Measurements from ENCODE around the gene HSPA1B.
"Not testable (repeated sequence)": the region's sequence is repeated elsewhere in the genome, so short reads cannot be mapped to it uniquely, and the experiment has no call there.

Gene HSPA1B

DNA sequence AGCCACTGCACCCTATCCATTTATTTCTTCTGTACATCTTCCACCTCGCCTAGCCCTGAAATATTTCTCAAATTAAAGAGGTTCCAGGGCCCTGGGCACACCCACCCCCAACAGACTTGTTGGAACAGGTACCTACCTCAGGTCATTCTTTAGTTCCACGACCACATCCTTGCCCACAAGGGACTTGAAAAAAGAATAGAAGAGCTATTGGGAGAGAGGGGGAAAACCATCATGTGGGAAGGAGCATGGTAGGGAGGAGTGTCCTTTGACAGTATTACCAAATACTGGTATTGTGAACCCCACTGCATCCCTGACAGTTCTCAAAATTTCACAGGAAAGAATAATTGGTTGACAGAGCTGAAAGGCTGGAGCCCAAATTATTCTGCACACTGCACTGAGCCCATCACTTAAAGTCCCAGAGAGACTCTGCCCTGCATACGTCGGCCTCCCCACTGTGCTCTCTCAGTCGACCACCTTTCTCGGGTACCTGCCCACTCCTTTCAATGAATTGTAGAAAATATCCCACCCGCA, 21.5 kb upstream of the HSPA1B start:
- TF ChIP-seq ZFX (IDR thresholded peaks at IDR 0.05): no peak
- no peak for TF ChIP-seq CTCF (conservative IDR thresholded peaks at IDR 0.05)

DNA sequence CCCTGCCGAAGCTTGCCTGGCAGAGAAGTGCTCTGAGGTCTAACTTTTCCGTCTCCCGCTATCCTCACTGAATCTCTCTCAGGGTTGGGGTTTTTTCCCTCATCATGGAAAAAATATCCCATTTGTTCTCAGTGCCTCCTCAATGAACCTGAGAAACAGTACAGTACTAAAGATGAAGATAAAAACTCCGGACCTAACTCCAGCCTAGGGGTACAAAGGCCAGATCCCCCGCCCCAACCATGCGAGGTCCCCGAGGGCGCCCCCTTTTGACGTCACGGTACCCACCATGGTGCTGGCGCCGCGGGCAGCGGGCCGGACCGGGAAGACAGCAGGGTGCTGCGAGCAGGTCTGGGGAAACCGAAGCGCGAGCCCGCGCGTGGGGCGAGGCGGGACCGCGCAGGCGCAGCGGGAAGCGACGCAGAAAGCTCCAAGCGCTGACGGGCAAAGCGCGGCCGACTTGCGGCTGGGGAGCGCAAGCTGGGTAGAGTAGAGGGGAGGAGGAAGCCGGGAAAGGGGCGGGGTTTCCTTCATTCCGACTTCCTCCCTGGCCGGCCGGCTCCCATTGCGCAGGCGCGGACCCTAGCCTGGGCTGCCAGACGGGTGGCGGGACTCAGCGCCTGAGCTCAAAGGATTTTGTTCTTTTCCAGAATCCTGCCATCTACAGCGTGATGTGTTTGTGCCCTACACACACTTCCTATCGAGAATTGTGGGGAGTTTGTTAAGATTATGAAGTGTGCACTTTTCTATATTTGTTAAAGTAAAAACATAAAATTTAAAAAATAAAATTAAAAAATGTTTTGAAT, 20.9 kb upstream of the HSPA1B start, which contains the start of gene LSM2:
Gene LSM2 (minus strand): TSS at position 497 of the 803 bp plus-strand sequence. CDS start 209 bp downstream, at position 288.
- TF ChIP-seq ZFX (IDR thresholded peaks at IDR 0.05) (peak; percentile 21; the same call in 1 of the 2 replicates), CTCF (conservative IDR thresholded peaks at IDR 0.05) (no peak)
- peak within 1 kb of the TSS; percentile 89 for H3K27ac ChIP-seq

More for the DNA sequence above, 21.5 kb upstream of the HSPA1B start:
- H3K27ac ChIP-seq: peak overlapping the region; percentile 89

DNA sequence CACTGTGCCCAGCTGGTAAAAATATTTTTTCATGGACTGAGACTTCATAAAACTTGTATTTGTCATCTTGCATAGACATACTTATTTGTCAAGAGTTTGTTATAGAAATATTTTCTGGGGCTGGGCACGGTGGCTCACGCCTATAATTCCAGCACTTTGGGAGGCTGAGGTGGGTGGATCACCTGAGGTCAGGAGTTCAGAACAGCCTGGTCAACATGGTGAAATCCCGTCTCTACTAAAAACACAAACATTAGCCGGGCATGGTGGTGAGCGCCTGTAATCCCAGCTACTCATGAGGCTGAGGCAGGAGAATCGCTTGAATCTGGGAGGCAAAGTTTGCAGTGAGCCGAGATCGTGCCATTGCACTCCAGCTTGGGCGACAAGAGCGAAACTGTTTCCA, 18.9 kb upstream of the HSPA1B start:
- H3K27ac ChIP-seq: not testable (repeated sequence)

- no peak overlapping the region for H3K27ac ChIP-seq
- no peak for TF ChIP-seq CTCF (conservative IDR thresholded peaks at IDR 0.05)
These were observed 15.9 kb upstream of the HSPA1B start for GRCh38 chr6:31811645-31812044.

GRCh38 chr6:31813465-31813849, 14.1 kb upstream of the HSPA1B start:
- TF ChIP-seq CTCF (conservative IDR thresholded peaks at IDR 0.05) (no peak), ZFX (IDR thresholded peaks at IDR 0.05) (no peak)

DNA sequence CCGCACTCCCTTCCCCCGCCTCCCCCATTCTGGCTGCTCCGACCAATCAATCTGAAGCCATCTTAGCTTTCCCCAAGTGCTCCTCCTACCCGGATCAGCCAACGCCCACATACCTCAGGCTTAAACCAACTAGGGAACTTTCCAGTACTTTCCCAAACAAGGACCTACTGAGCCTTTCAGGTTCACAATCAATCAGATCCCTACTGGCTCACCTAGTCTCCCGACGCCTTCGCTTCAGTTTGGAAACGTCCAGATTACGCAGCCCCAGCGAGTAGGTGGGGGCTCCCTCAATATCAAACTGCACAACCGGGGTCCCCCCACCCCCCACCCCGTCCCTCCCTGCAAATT, 12.9 kb upstream of the HSPA1B start:
- H3K27ac ChIP-seq: no peak overlapping the region
- no peak for TF ChIP-seq CTCF (conservative IDR thresholded peaks at IDR 0.05)
- TF ChIP-seq ZFX (IDR thresholded peaks at IDR 0.05): no peak

More at GRCh38 chr6:31813465-31813849, 14.1 kb upstream of the HSPA1B start:
- H3K27ac ChIP-seq: no peak overlapping the region

GRCh38 chr6:31815025-31815838, 12.3 kb upstream of the HSPA1B start, which contains the start of the genes HSPA1A and HSPA1L:
HSPA1A (plus strand) TSS chr6:31815543; CDS start chr6:31815757, 214 bp downstream.
HSPA1L (minus strand) TSS chr6:31815283; CDS start chr6:31811972, 3,311 bp downstream.
- TF ChIP-seq CTCF (conservative IDR thresholded peaks at IDR 0.05) (no peak), ZFX (IDR thresholded peaks at IDR 0.05) (no peak)
- H3K27ac ChIP-seq: no peak within 1 kb of the TSS

DNA sequence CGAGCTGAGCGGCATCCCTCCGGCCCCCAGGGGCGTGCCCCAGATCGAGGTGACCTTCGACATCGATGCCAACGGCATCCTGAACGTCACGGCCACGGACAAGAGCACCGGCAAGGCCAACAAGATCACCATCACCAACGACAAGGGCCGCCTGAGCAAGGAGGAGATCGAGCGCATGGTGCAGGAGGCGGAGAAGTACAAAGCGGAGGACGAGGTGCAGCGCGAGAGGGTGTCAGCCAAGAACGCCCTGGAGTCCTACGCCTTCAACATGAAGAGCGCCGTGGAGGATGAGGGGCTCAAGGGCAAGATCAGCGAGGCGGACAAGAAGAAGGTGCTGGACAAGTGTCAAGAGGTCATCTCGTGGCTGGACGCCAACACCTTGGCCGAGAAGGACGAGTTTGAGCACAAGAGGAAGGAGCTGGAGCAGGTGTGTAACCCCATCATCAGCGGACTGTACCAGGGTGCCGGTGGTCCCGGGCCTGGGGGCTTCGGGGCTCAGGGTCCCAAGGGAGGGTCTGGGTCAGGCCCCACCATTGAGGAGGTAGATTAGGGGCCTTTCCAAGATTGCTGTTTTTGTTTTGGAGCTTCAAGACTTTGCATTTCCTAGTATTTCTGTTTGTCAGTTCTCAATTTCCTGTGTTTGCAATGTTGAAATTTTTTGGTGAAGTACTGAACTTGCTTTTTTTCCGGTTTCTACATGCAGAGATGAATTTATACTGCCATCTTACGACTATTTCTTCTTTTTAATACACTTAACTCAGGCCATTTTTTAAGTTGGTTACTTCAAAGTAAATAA, 10.2 kb upstream of the HSPA1B start:
- H3K27ac ChIP-seq: not testable (repeated sequence)

DNA sequence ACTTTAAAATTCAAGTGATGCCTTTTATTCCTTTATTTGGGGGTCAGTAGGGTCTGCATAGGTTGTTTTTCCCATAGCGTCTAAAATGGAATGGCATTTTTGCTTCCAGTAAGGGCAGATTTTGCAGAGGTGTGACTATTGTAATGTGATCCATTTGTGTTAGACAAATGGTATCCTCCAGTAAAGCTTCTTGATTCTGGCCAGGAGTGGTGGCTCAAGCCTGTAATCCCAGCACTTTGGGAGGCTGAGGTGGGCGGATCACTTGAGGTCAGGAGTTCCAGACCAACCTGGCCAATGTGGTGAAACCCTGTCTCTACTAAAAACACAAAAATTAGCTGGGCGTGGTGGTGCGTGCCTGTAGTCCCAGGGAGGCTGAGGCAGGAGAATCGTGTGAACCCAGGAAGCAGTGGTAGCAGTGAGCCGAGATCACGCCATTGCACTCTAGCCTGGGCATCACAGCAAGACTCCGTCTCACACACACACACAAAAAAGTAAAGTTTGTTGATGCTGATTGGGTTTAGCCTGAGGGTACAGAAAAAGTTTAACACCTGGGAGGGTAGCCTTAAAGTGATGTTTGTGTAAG, 9.5 kb upstream of the HSPA1B start:
- not testable (repeated sequence) for H3K27ac ChIP-seq

Data from C4-2B (cell line).